Fibroblast of skin of abdomen (primary cell): Measurements from ENCODE around the gene GJA3.
A peak's percentile ranks its signal among the peaks of the same experiment; 100 is the strongest.
"Not testable (repeated sequence)": the region's sequence is repeated elsewhere in the genome, so short reads cannot be mapped to it uniquely, and the experiment has no call there.

Experiments used
- DNase-seq: peaks from one replicate; pipeline ENCODE4 v3.0.0-alpha.2; 2013

The GJA3 gene

GRCh38 chr13:20182231-20182846 is 21.5 kb upstream of the GJA3 start:
- peak; percentile 75 for DNase-seq

- no peak for DNase-seq
These were observed 20.3 kb upstream of the GJA3 start for GRCh38 chr13:20181188-20181587.

- no peak for DNase-seq
These were observed 17.3 kb upstream of the GJA3 start for GRCh38 chr13:20178156-20178555.

- no peak for DNase-seq
These were observed 16.4 kb upstream of the GJA3 start for GRCh38 chr13:20177049-20177831.

- DNase-seq = no peak
These were observed 15.2 kb upstream of the GJA3 start for GRCh38 chr13:20175907-20176652.

- no peak for DNase-seq
These were observed 14.5 kb upstream of the GJA3 start for GRCh38 chr13:20175406-20175794.

- DNase-seq = peak; percentile 88
These were observed 14.0 kb upstream of the GJA3 start for GRCh38 chr13:20174656-20175405.

- DNase-seq = no peak
These were observed 12.4 kb upstream of the GJA3 start for GRCh38 chr13:20173116-20173746.

GRCh38 chr13:20171364-20171763 is 10.5 kb upstream of the GJA3 start:
- DNase-seq = no peak

GRCh38 chr13:20170921-20171320 is 10.1 kb upstream of the GJA3 start:
- DNase-seq = no peak

- no peak for DNase-seq
These were observed 7.5 kb upstream of the GJA3 start for GRCh38 chr13:20168396-20168795.

GRCh38 chr13:20165417-20166257 is 4.8 kb upstream of the GJA3 start:
- DNase-seq = no peak

GRCh38 chr13:20161951-20162300 is 1.1 kb upstream of the GJA3 start:
- DNase-seq = no peak

GRCh38 chr13:20161275-20161950 is 561 bp upstream of the GJA3 start:
- no peak for DNase-seq

GRCh38 chr13:20159646-20160305 is 1.1 kb downstream of the GJA3 start:
- DNase-seq = no peak

- DNase-seq = no peak
These were observed 3.6 kb downstream of the GJA3 start for GRCh38 chr13:20157151-20157796.

GRCh38 chr13:20156702-20157101 is 4.2 kb downstream of the GJA3 start:
- no peak for DNase-seq

- DNase-seq = not testable (repeated sequence)
These were observed 7.6 kb downstream of the GJA3 start for GRCh38 chr13:20153290-20153689.

GRCh38 chr13:20151612-20152011 is 9.2 kb downstream of the GJA3 start:
- no peak for DNase-seq

- DNase-seq = no peak
These were observed 9.8 kb downstream of the GJA3 start for GRCh38 chr13:20151016-20151415.
